ENCODE data around the gene CREB3L1.
"Not testable (repeated sequence)": the region's sequence is repeated elsewhere in the genome, so short reads cannot be mapped to it uniquely, and the experiment has no call there.

Gene CREB3L1

DNA sequence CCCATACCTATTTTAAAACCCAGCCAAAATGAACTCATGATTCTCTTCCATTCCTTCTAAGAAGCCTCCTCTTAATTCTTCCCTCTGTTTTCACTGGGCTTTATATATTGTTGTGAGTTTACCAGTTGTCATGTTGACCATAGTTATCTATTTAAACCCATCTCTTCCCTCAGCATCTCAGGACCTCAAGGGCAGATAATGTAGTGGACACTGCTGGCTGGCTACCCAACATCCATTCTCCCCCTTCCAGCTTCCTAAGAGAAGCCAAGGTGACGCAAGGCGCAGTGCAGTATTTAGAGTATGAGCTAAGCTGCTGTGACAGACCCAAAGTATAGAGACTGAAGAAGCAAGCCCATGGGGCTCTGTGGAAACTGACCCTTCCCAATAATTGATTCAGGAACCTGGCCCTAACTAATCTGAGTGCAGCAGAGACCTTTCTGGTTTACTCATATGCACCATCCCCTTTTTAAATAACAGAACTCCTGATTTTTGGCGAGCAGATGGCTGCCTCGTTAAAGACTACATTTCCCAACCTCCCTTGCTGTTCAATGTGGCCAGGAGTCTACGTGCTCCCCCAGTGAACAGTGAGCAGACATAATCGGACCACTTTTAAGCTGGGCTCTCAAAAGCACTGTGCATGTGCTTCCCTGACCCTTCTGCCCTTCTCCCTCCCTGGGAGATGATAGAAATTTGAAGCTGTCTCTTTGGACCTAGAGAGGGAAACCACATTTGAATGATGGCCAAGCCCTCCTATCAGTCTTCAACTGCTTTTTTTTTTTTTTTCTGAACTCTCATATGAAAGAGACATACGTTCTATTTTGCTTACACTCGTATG, 28.1 kb upstream of the CREB3L1 start:
- no peak for DNase-seq

DNA sequence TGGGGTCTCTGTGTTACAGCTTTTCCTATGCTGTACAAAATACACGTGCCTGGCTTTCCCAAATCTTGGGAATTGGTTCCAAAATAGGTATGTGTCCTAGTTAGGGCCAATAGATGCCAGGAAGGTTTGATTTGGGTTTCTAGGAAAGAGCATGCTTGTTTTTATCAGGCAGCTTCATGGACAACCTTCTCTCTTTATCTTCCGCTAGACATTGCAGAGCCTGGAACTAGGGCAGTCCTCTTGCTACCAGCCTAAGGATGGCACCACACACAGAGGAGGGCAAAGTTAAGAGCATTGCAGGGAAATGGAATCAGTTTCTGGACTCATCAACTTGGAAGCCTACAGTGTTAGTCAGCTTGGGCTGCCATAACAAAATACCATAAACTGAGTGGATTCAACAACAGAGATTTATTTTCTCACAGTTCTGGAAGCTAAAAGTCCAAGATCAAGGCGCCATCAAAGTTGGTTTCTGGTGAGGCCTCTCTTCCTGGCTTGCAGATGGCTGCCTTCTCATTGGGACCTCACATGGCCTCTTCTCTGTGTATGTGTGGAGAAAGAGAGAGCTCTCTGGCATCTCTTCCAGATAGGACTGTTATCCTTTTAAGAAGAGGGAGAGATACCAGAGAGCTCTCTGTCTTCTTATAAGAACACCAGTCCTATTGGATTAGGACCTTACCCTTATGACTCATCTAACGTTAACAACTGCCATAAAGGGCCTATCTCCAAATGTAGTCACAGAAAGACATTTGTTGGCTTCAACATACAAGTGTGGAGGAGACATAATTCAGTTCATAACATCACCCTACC, 27.3 kb upstream of the CREB3L1 start:
- no peak for DNase-seq

DNA sequence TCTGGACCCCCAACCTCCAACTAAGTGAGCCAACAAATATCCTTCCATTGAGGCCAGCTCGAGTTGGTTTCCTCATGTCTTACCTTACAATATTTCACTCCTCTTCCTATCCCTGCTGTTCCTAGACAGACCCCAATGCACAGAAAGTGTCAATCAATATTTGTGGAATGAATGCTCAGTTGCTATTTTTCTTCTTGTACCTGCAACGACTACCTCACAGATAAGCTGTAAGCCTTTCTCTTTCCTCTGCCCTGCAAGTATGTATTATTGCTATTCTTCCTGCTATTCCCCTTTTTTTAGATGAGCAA, 26.8 kb upstream of the CREB3L1 start:
- DNase-seq, result no peak

DNA sequence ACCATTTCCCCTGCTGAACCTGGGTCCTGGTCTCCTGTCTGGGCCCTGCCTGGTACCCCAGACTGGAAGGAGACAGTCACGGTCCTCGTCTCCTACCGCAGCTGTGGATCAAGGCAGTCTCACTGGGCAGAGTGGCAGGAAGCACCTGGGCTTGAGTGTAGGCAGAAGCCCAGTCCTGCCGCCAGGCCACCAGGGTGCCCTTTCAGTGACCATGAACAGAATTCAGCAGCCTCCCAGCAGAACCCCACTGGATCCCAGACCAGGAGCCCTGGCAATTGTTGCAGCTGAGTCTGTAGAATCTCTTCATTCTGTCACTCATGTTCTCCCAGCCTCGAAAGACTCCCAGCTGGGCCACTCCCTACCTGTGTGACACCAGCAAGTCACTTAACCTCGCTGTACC, 25.5 kb upstream of the CREB3L1 start:
- no peak for DNase-seq

DNA sequence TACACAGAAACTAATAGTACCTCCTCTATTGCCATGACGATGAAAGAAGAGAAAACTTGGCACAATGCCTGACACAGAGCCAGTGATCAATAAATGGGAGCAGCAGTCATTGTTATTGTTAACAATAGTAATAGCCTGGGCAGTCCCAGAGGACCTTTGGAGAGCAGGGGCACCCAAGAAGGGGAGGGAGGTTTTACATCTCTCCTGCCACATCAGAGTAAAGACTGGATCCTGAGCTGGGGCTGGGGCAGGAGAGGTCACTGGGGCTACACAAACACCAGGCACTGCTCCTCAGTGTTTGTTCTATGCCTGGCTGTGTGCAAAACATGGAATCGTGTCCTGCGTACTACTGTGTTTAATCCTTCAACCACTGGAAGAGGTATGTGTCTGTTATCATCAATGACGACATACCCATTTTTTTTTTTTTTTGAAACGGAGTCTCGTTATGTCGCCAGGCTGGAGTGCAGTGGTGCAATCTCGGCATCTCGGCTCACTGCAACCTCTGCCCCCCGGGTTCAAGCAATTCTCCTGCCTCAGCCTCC, 25.0 kb upstream of the CREB3L1 start:
- DNase-seq, result no peak

DNA sequence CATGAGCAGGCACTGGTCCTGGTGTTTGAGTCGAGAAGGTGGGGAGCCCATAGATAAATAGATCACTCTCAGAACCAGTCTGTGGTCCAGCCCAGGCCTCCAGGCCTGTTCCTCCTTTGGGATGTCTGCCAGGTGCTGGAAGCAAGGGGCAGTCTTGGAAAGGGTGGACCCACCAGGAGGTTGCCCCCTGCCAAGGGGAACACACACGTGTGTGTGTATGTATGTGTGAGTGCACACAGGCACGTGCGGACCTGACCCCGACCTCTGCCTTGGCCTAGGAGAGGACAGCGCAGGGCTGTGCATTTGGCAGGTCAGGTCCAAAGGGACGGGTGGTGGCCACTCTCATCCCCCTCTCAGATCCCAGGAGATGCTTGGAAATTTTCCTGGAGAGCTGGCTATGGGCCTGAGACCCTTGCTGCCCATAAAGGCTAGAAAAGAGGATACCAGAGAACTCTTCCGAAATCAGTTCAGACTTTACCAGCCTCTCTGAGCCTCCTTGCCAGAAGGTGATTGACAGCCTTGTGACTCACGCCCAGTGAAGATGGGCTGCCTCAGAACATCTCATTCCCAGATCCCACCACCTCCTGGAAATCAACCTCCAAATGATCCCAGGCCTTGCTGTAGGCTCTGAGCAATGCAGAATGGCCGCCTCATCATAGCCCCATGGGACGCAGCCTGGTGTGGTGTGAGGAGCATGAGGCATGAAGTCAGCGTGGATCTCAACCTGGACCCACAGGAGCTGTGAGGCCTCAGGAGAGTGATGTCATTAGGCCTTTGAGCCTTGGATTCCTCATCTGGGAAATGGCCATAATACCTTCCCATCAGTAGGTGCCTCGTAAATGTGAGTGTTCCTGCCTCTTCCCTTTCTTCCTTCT, 24.0 kb upstream of the CREB3L1 start:
- DNase-seq, result no peak

DNA sequence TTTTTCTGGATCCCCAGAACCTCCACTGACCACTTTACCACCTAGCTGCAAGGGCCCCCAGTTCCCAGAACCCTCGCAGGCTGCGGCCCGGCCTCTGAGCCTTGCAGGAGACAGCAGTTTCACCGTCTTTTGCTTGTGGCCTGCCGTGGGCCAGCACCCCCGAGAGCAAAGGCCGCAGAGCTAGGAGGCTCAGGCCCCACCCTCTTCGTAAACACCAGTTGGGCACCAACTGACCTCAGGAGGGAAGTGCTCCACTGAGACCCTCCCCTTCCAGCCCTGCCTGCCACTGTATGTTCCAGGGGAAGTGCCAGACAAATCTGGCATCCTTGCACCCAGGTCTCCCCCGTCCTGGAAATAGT, 23.4 kb upstream of the CREB3L1 start:
- no peak for DNase-seq

DNA sequence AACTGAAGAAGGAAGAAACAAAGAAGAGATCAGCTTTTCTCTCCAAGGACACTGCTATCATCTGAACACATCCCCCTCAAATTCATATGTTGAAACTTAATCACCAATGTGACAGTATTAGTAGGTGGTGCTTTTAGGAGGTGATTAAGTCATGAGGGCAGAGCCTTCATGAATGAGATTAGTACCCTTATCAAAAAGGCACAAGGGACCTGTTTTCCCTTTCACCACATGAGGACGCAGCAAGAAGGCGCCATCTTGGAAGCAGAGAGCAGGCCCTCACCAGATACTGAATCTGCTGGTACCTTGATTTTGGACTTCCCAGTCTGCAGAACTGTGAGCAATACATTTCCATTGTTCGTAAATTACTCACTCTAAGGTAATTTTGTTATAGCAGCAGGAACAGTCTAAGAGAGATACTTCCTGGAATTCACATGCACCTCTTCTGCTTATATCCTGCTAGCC, 20.9 kb upstream of the CREB3L1 start:
- no peak for DNase-seq

DNA sequence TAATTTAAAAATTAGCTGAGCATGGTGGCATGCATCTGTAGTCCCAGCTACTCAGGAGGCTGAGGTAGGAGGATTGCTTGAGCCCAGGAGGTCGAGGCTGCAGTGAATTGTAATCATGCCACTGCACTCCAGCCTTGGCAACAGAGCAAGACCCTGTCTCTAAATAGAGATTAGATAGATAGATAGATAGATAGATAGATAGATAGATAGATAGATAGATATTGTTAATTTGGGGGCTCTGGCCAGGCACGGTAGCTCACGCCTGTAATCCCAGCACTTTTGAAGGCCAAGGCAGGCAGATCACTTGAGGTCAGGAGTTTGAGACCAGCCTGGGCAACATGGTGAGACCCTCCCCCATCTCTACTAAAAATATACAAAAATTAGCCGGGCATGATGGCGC, 18.1 kb upstream of the CREB3L1 start:
- DNase-seq, result not testable (repeated sequence)

DNA sequence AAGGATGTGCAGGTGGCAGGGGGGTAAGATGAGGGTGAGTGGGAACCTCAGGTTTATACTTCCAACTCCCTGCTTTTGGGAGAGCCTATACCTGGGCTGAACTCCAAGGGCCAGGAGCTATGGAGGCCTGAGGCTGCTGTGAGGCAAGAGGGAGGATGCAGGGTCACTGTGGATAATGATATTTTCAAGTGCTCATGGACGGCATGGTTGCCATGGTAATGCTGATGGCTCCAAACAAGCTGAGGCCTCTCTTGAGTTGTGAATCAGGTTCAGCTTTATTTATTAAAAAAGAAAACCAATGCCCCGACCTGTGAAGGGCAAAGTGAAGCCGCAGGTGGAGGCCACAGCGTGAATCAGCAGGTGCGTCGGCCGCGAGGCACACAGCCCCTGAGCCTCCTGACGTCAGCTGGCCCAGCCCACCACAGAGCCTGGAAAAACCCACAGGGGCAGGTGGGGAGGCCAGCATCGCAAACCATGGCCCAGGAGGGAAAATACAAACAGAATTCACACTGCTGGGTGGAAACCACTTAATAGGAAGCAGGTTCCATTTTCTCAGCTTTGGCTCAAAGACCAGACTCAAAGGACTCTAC, 17.4 kb upstream of the CREB3L1 start:
- no peak for DNase-seq

DNA sequence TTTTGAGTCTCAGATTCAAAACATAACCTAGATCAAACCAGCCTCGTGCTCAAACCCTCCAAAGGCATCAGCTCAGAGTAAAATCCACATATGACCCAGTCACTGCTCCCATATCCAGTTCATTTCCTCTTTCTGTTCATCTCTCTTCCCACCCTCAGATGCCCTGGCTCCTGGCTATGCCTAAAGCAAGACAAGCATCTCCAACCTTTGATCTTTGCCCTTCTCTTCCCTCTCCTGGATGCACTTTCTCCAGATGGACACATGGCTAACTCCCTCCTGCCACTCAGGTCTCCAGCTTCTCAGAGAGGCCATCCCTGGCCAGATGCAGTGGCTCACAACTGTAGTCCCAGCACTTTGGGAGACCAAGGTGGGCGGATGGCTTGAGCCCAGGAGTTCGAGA, 14.3 kb upstream of the CREB3L1 start:
- DNase-seq, result no peak

DNA sequence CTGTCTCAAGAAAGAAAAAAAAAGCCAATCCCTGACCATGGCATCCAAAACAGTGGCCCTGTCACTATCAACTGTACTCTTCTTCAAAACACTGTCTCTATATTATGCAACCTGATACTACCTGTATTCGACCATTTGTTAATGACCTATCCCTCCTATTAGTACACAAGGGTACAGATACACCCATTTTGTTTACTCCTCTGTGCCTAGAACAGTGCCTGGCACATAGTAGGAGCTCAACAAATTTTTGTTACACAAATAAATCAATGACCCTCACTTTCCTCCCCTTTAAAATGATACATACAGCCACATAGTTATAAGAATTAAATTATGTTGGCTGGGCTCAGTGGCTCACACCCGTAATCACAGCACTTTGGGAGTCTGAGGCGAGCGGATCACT, 13.4 kb upstream of the CREB3L1 start:
- DNase-seq, result no peak

DNA sequence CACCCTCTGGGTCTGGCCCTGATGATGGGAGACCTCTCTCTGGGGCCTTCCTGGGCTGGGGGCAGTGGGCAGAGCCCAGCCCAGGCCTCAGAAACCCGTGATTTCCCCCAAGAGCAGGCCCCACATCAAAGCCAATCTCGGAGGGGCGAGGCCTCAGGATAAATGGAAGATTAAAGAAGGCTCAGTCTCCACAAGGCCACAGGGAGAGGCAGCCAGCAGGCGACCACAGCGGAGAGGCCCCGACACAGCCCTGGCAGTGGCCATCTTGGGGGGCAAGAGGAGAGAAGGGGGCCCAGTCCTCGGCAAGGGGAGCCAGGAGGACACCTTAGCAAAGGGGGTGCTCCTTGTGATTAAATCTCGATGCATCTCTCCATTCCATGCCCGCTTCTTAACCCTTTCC, 12.5 kb upstream of the CREB3L1 start:
- DNase-seq, result no peak

DNA sequence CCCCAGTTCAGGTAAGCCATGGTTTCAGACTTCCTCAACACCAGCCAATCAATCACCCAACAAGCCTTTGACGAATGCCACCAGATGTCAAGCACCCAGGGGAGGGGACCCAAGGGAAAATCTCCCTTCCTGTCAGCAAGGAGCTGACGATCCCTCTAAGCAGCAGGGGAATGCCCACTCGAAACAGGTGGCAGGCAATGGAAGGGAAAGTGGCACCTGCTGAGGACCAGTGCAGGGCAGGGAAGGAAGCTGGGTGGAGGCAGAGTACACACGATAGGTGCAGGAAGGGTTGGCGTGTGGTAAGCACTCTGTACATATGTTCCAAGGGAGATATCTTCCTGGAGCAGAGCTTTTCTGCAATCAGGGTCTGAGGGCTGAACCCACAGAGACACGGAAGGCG, 11.7 kb upstream of the CREB3L1 start:
- no peak for DNase-seq

DNA sequence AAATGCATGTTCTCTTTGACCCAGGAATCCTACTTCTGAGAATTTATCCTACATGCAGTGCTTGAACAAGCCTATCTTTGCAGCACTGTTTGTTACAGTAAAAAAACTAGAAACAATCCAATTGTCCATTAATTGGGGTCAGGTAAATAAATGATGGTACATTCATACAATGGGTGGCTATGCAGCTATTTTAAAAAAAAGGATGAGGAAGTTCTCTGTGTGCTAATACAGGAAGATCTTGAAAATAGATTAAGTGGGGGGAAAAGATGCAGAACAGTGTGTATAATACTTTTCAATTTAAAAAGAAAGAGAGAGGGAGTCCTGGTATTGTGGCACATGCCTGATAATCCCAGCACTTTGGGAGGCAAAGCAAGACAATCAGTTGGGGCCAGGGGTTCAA, 9.5 kb upstream of the CREB3L1 start:
- no peak for DNase-seq

DNA sequence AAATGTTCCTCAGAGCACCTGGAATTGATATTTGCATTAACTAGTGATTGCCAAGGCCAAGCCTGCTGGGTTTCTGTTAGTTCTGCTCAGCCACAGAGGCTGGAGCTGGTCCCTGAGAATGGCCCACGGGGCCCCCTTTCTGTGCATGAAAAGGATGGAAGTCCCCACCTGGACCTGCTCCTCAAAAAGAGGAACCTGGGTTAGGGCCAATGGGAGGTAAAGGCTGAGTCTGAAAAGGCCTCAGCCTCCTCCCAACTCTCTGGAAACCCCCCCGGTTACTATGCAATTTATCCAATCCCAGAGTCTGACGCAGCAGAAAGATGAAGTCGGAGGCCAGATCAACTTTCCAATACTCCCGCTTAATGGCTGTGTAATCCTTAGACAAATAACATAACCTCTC, 6.8 kb upstream of the CREB3L1 start:
- no peak for DNase-seq

DNA sequence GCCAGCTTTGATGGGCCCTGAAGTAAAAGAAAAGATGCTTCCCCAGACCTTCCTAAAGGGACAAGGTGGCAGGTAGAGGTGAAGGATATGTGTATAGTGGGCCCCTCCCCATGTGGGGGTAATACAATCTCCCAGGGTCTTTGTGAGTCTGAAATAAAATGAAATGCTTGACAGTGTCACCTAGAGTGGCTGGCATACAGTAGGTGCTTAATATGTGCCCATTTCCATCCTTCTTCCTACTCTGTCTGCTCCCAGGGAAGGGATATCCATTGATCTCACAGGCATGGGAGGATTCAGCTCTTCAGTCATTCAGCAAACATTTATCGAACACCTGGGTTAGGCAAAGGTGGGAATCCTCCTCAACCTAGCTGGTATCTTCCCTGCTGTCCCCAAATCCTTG, 6.1 kb upstream of the CREB3L1 start:
- no peak for DNase-seq

DNA sequence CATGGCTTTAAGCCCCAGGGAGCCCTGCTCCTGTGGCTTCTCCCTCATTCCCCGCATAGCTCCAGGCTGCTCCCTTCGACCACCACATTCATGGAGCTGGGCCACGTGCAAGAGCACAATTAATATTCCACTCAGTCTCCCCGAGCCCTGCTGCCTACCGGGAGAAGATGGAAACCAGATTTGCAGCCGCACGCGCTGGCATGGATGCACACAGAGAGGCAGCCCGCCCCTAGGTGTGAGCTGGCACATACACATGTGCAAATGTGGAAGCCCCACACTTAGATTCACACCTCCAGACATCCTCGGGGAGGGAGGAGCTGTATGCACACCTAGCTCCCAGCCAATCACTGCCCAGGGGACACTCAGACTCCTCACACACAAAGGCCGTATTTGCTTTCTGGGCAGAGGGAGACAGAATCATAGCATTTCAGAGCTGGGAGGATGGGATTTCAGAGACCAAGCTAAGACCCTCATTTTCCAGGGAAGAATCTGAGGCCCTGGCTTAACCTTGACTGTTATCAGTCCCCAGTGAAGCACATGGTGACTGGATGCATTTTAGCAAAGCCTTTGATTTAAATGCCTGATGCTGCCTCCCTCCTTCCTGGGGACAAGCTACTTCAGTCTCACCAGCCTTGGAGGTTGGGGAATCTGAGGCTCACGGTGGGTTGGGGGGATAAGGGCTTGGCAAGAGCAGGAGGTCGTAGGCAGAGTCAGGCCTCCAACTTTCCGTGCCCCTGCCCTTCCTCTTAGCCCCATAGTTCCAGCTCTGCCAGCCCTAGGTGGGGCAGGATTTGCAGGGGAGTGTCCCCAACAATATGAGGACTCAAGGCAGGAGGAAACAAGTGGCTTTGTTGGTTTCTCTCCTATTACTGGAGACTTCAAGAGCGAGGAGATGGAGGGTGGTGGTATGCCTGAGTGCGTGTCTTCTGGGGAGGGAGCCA, 5.3 kb upstream of the CREB3L1 start:
- no peak for DNase-seq

DNA sequence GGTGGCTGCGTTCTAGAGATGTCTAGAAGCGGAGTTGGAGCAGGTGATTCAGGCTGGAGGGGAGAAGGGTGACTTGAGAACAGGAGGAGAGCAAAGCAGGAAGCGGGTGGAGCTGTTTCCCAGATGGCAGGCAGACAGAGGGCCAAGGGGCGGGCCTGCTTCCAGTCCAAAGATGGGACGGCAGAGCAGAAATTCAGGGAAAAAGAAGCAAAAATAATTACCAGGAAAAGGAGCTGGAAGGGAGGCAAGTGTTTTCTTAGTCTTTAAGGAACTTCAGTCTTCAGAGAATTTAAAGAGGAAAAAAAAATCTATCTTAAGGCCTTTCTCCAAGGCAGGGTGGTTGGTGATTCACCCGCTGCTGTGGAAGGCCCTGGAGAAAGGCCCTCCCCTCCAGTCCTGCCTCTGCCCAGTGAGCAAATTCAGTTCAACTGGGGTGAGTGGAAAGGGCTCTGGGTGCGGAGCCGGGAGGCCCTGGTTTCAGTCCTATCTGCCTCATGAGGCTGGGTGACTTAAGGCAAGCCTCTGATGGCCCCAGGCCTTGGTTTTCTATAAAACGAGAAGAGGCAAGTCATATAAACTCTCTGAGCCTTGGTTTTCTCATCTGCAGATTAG, 4.5 kb upstream of the CREB3L1 start:
- DNase-seq, result peak; percentile 88

DNA sequence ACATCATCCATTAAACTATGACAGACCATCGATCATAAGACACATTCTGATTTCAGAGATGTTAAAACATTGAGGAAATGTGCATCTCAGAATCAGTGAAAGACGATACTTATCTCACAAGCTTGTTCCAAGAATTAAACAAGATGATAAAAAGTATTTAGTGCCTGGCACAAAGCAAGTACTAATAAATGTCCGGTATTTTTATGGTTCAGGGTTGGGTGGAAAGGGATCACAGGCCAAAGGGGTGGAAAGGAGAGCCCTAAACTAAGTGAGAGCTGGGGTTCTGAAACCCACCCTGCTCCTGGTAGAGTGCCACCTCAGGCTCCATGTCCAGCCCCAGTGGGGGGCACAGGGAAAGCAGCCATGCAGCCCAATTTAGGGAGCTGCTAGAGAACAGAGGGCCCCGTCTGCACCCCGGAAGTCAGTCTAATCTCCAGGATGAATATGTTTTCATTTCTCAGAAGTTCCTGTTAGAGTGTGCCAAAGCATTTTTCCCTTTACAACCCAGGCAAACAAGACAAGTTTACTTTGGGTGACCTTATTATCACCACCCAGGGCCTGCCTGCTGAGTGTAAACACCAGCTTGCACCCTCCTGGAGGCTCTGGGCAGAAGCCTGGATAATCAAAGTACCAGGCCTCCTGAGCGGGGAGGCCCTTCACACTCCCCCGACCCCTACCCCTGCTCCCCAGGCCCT, 3.8 kb upstream of the CREB3L1 start:
- DNase-seq, result no peak

Data from left hindlimb (tissue), 1 donor.